AG09309 (cell line): ENCODE results near the gene ARRB2.

Source experiments
- DNase-seq: peaks from one replicate; pipeline ENCODE4 v3.0.0-alpha.2; 2010; ENCODE audit warnings: low read depth
- H3K4me3 ChIP-seq: 2 replicates; pipeline ENCODE4 v1.5.1; 2011; ENCODE audit warnings: mild to moderate bottlenecking, low read depth, low read length, moderate library complexity; ENCODE audit not compliant: control insufficient read depth
- TF ChIP-seq, protein P1 (sequence below): IDR thresholded peaks from 2 replicates; pipeline ENCODE4 v1.5.1; 2011; ENCODE audit warnings: mild to moderate bottlenecking, low read depth, low read length, inconsistent platforms; ENCODE audit not compliant: insufficient read depth, control insufficient read depth; ENCODE audit errors: missing control alignments

The ARRB2 gene

DNA sequence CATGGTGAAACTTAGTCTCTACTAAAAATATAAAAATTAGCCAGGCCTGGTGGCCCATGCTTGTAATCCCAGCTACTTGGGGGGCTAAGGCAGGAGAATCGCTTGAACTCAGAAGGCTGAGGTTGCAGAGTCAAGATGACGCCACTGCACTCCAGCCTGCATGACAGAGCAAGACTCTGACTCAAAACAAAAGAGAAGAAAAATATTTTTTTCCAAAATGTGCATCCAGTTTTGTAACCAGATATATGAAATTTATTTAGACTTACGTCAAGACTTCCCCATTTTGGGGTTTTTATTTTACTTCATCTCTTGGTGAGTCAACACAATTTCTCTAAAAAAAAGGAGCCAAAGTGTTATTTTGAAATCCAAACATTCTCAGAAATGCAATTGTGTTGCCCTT lies 55.8 kb downstream of the ARRB2 start:
- no peak overlapping the region for H3K4me3 ChIP-seq
- no peak for DNase-seq
- TF ChIP-seq, protein P1, sequence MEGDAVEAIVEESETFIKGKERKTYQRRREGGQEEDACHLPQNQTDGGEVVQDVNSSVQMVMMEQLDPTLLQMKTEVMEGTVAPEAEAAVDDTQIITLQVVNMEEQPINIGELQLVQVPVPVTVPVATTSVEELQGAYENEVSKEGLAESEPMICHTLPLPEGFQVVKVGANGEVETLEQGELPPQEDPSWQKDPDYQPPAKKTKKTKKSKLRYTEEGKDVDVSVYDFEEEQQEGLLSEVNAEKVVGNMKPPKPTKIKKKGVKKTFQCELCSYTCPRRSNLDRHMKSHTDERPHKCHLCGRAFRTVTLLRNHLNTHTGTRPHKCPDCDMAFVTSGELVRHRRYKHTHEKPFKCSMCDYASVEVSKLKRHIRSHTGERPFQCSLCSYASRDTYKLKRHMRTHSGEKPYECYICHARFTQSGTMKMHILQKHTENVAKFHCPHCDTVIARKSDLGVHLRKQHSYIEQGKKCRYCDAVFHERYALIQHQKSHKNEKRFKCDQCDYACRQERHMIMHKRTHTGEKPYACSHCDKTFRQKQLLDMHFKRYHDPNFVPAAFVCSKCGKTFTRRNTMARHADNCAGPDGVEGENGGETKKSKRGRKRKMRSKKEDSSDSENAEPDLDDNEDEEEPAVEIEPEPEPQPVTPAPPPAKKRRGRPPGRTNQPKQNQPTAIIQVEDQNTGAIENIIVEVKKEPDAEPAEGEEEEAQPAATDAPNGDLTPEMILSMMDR: no peak

DNA sequence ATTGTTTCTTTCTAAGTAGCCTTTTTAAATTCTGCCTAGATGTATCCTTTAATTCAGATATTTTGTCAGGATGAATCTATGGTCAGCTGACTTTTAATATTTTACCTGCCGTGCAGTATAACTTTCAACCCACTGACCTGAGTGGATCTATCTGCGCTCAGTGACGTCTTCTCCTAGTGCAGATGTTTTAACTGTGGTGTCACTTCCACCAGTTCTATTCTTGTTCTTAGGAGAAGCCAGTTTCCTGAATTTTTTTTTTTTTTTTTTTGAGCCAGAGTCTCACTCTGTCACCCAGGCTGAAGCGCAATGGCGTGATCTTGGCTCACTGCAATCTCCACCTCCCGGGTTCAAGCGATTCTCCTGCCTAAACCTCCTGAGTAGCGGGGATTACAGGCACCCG lies 56.3 kb downstream of the ARRB2 start:
- DNase-seq: no peak
- no peak overlapping the region for H3K4me3 ChIP-seq
- TF ChIP-seq, protein P1: no peak

DNA sequence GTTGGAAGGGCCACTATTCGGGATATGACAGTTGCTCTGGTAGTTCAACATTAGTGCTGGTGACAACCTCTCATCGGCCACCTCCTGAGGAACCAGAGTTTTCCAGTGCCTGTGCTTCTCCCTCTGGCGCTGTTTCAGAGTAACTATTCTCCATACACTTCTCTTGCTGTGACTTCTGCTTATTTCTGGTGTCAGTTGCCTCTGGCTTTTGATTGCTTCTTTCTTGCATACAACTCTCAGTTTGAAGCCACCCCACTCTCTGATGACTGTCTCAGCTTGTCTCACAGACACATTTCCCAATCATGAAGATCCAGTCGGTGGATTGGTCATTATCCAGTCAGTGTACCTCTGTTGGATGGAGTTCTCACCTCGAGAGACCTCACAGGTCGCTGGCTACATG lies 57.9 kb downstream of the ARRB2 start:
- TF ChIP-seq, protein P1: no peak
- DNase-seq: no peak
- no peak overlapping the region for H3K4me3 ChIP-seq

DNA sequence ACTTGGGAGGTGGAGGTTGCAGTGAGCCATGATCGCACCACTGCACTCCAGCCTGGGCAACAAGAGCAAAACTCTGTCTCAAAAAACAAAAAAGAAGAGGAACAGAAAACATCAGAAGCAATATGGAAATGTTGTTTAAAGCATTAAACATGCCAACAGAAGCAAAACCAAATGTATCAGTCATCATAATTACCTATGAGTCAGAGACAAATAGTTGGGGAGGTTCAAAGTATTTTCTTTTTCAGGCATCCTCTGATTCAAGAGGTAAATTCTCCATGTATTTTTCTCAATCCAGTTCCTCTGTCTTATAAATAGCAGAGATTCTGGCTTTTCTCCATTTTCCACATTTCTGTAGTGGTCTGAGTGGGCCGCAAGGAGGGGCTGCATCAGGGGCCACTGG lies 59.2 kb downstream of the ARRB2 start:
- H3K4me3 ChIP-seq: no peak overlapping the region
- TF ChIP-seq, protein P1: no peak
- no peak for DNase-seq
